Measurements from ENCODE around the gene CNTN5.

Gene CNTN5

GRCh38 chr11:99383648-99384245 is 363.0 kb downstream of the CNTN5 start:
- no peak for DNase-seq (ENCODE audit: low read depth in 2 of 2)

- no peak for DNase-seq (ENCODE audit: low read depth in 2 of 2)
Observed at GRCh38 chr11:99391245-99391644, 370.5 kb downstream of the CNTN5 start.

GRCh38 chr11:99406345-99406744 is 385.6 kb downstream of the CNTN5 start:
- DNase-seq (ENCODE audit: low read depth in 2 of 2): no peak

- DNase-seq (ENCODE audit: low read depth in 2 of 2): no peak
Observed at GRCh38 chr11:99410636-99411035, 389.9 kb downstream of the CNTN5 start.

GRCh38 chr11:99418927-99419720 is 398.4 kb downstream of the CNTN5 start:
- DNase-seq (ENCODE audit: low read depth in 2 of 2): no peak

- no peak for DNase-seq (ENCODE audit: low read depth in 2 of 2)
Observed at GRCh38 chr11:99419991-99420390, 399.2 kb downstream of the CNTN5 start.

GRCh38 chr11:99422581-99423427 is 402.1 kb downstream of the CNTN5 start:
- no peak for DNase-seq (ENCODE audit: low read depth in 2 of 2)

GRCh38 chr11:99423428-99423983 is 402.8 kb downstream of the CNTN5 start:
- no peak for DNase-seq (ENCODE audit: low read depth in 2 of 2)

GRCh38 chr11:99424313-99425084 is 403.8 kb downstream of the CNTN5 start:
- no peak for DNase-seq (ENCODE audit: low read depth in 2 of 2)

- no peak for DNase-seq (ENCODE audit: low read depth in 2 of 2)
Observed at GRCh38 chr11:99425596-99425995, 404.8 kb downstream of the CNTN5 start.

GRCh38 chr11:99432677-99433076 is 411.9 kb downstream of the CNTN5 start:
- no peak for DNase-seq (ENCODE audit: low read depth in 2 of 2)

- no peak for DNase-seq (ENCODE audit: low read depth in 2 of 2)
Observed at GRCh38 chr11:99443276-99443675, 422.5 kb downstream of the CNTN5 start.

GRCh38 chr11:99446400-99446799 is 425.7 kb downstream of the CNTN5 start:
- DNase-seq (ENCODE audit: low read depth in 2 of 2): no peak

GRCh38 chr11:99449345-99449744 is 428.6 kb downstream of the CNTN5 start:
- DNase-seq (ENCODE audit: low read depth in 2 of 2): no peak

- DNase-seq (ENCODE audit: low read depth in 2 of 2): no peak
Observed at GRCh38 chr11:99452075-99452474, 431.3 kb downstream of the CNTN5 start.

GRCh38 chr11:99461913-99462312 is 441.2 kb downstream of the CNTN5 start:
- no peak for DNase-seq (ENCODE audit: low read depth in 2 of 2)

- no peak for DNase-seq (ENCODE audit: low read depth in 2 of 2)
Observed at GRCh38 chr11:99464985-99465384, 444.2 kb downstream of the CNTN5 start.

- DNase-seq (ENCODE audit: low read depth in 2 of 2): no peak
Observed at GRCh38 chr11:99489581-99489980, 468.8 kb downstream of the CNTN5 start.

- no peak for DNase-seq (ENCODE audit: low read depth in 2 of 2)
Observed at GRCh38 chr11:99494065-99494464, 473.3 kb downstream of the CNTN5 start.

GRCh38 chr11:99501655-99502054 is 480.9 kb downstream of the CNTN5 start:
- DNase-seq (ENCODE audit: low read depth in 2 of 2): no peak

GRCh38 chr11:99505316-99505715 is 484.6 kb downstream of the CNTN5 start:
- no peak for DNase-seq (ENCODE audit: low read depth in 2 of 2)

Measured in stimulated activated CD8-positive, alpha-beta memory T cell treated with anti-CD3 and anti-CD28 coated beads, Interleukin-2, amount 100 ng/mL, for 48 hours (primary cell).